K562 (cell line): ENCODE results near the gene CDCP2. TPM values are rescaled to one million over a fixed set of nuclear protein-coding genes. Genes with fewer than 3 reads are reported as not detected.

Source experiments
- ATAC-seq: fragments of 200-7000 bp; cut with Tn5 transposase; 3 replicates; pipeline ENCODE4 v1.9.1; 2020; ENCODE audit warnings: moderate library complexity
- BruUV-seq: library from RNA; stranded (reverse); fragments of 400-500 nt; replicated peaks from 2 replicates; lab custom pipeline; 2021; lab: Mats Ljungman, UMichigan
- CTCF ChIA-PET: fragments of 300-600 bp; formaldehyde crosslinking; extraction: SDS; loops from one replicate; lab custom pipeline; 2021; ENCODE audit warnings: low intra/inter-chr PET ratio; lab: Yijun Ruan, JAX
- POLR2A ChIA-PET: fragments of 300-600, 350-650 bp; sonication (Branson Sonifier 250); formaldehyde crosslinking; extraction: SDS; loops from one replicate; lab custom pipeline; 2021; ENCODE audit warnings: antibody characterized with exemption, inconsistent platforms; lab: Yijun Ruan, JAX
- DNase-seq, 4 experiments: peaks; one replicate each; pipeline versions ENCODE4 v3.0.0 to v3.0.0-alpha.2; 2011 to 2018; ENCODE audit warnings: low spot score in 3 of 4, mixed read lengths in 3 of 4; ENCODE audit errors: extremely low read depth in 1 of 4
- FAIRE-seq: peaks from 2 replicates; lab custom pipeline; 2011; peaks lifted over from hg19 to GRCh38; lab: Jason Lieb, UNC
- H2AFZ ChIP-seq: 2 replicates; pipeline ENCODE4 v1.6.0; 2011; ENCODE audit warnings: low read depth, low read length, control low read depth, inconsistent platforms
- H3K27ac ChIP-seq: fragments of 200-600 bp; 3 replicates; pipeline ENCODE4 v1.8.0; 2011; ENCODE audit warnings: low read depth, mild to moderate bottlenecking, control low read depth, inconsistent platforms, low read length, moderate library complexity, mixed read lengths; ENCODE audit errors: extremely low read depth
- H3K27me3 ChIP-seq, 2 experiments: fragments of 300-600 bp in 1 of 2; 2 replicates in 1 of 2; 3 replicates in 1 of 2; pipeline versions ENCODE4 v1.6.0 to v1.8.0; 2011; ENCODE audit warnings: inconsistent platforms in 2 of 2, low read length in 2 of 2, mild to moderate bottlenecking in 1 of 2, mixed read lengths in 1 of 2, moderate library complexity in 1 of 2; ENCODE audit not compliant: control insufficient read depth in 2 of 2, insufficient read depth in 2 of 2
- H3K36me3 ChIP-seq: fragments of 300-600 bp; 3 replicates; pipeline ENCODE4 v1.8.0; 2011; ENCODE audit warnings: mild to moderate bottlenecking, low read length, inconsistent platforms; ENCODE audit not compliant: control insufficient read depth, insufficient read depth
- H3K4me1 ChIP-seq, 2 experiments: fragments of 200-600 bp in 1 of 2; replicated peaks in 1 of 2; 2 replicates in 1 of 2; 3 replicates in 1 of 2; pipeline versions ENCODE4 v1.5.1 to v1.8.0; 2011; ENCODE audit warnings: inconsistent platforms in 2 of 2, low read length in 2 of 2, mild to moderate bottlenecking in 1 of 2, mixed read lengths in 1 of 2, moderate library complexity in 1 of 2; ENCODE audit not compliant: control insufficient read depth in 2 of 2, insufficient read depth in 2 of 2
- H3K4me2 ChIP-seq: 2 replicates; pipeline ENCODE4 v1.6.1; 2011; ENCODE audit warnings: low read length, control low read depth, inconsistent platforms, mixed read lengths; ENCODE audit not compliant: insufficient read depth
- H3K4me3 ChIP-seq: fragments of 200-600 bp; sonication (generic), shearing (Covaris generic); 2 replicates; pipeline ENCODE4 v1.5.1; 2016; ENCODE audit warnings: control low read depth, inconsistent platforms
- H3K79me2 ChIP-seq: fragments of 200-600 bp; 3 replicates; pipeline ENCODE4 v1.8.0; 2011; ENCODE audit warnings: low read length, inconsistent platforms; ENCODE audit not compliant: control insufficient read depth, insufficient read depth
- H3K9ac ChIP-seq, 2 experiments: 2 replicates each; pipeline versions ENCODE4 v1.6.0 to v1.6.1; 2011; ENCODE audit warnings: low read depth in 2 of 2, low read length in 2 of 2, control low read depth in 1 of 2, inconsistent platforms in 1 of 2, mild to moderate bottlenecking in 1 of 2, mixed read lengths in 1 of 2; ENCODE audit not compliant: insufficient read depth in 1 of 2
- H3K9me1 ChIP-seq: one replicate; pipeline ENCODE4 v1.6.0; 2011; ENCODE audit warnings: inconsistent platforms, mild to moderate bottlenecking, low read length, moderate library complexity; ENCODE audit not compliant: control insufficient read depth, insufficient read depth
- H3K9me3 ChIP-seq: replicated peaks from 2 replicates; pipeline ENCODE4 v1.5.1; 2011; ENCODE audit warnings: low read depth, low read length, inconsistent platforms; ENCODE audit not compliant: control insufficient read depth, insufficient read depth
- H4K20me1 ChIP-seq: replicated peaks from 2 replicates; pipeline ENCODE4 v1.6.1; 2011; ENCODE audit warnings: low read length, inconsistent platforms, mixed read lengths; ENCODE audit not compliant: control insufficient read depth, insufficient read depth
- ADNP ChIP-seq: fragments of 200-800 bp; sonication (Bioruptor generic); IDR thresholded peaks from 2 replicates; pipeline ENCODE4 v1.6.1; 2016; ENCODE audit warnings: missing genetic modification characterization, missing compliant biosample characterization
- BCOR ChIP-seq: fragments of 450-650 bp; IDR thresholded peaks from 2 replicates; pipeline ENCODE4 v1.6.1; 2016
- ESRRA ChIP-seq: fragments of 450-650 bp; IDR thresholded peaks from 2 replicates; pipeline ENCODE4 v1.6.1; 2014; ENCODE audit warnings: low read depth, mild to moderate bottlenecking, moderate library complexity, borderline replicate concordance
- RBM14 ChIP-seq: fragments of 200-400 bp; formaldehyde crosslinking; IDR thresholded peaks from 2 replicates; pipeline ENCODE4 v1.6.1; 2018; ENCODE audit warnings: low read depth, mild to moderate bottlenecking, low read length, moderate library complexity, borderline replicate concordance; ENCODE audit not compliant: insufficient read depth
- RCOR1 ChIP-seq, 2 experiments: IDR thresholded peaks; 2 replicates each; pipeline ENCODE4 v1.6.1; 2012; ENCODE audit warnings: low read depth in 2 of 2, low read length in 2 of 2, borderline replicate concordance in 1 of 2, improper control_type of control experiment in 1 of 2
- RNF2 ChIP-seq: sonication (generic); IDR thresholded peaks from 2 replicates; pipeline ENCODE4 v1.6.1; 2016
- SAFB2 ChIP-seq: fragments of 200-400 bp; formaldehyde crosslinking; IDR thresholded peaks from 2 replicates; pipeline ENCODE4 v1.6.1; 2018; ENCODE audit warnings: borderline replicate concordance, low read length, low read depth, moderate library complexity; ENCODE audit not compliant: severe bottlenecking
- SMARCA5 ChIP-seq: fragments of 450-650 bp; IDR thresholded peaks from 2 replicates; pipeline ENCODE4 v1.6.1; 2016
- WGBS: fragments of 100-300 bp; shearing (Covaris generic); methylation state at CpG from one replicate; pipeline ENCODE4 v1.1.6; 2016; ENCODE audit warnings: low coverage, mixed read lengths; ENCODE audit not compliant: insufficient coverage; ENCODE audit errors: missing lambda C conversion rate; 5-methylcytosine and 5-hydroxymethylcytosine counted together
- in situ Hi-C: fragments of 300-500 bp; cut with MboI; formaldehyde crosslinking; loops from 4 replicates; pipeline ENCODE4 v1.15.0; 2018; ENCODE audit warnings: inconsistent platforms, mixed read lengths
- intact Hi-C: fragments of 100-400 bp; cut with micrococcal nuclease; formaldehyde crosslinking; loops from 2 replicates; pipeline ENCODE4 v1.14.2; 2022
- polyA plus RNA-seq, 8 experiments: library from polyadenylated mRNA; depleted of rRNA in 4 of 8; stranded (reverse) in 5 of 8; unstranded in 3 of 8; fragments of >200 nt; fragmentation: Nextera tagmentation in 2 of 8; fragmentation: Illumina TruSeq in 1 of 8; extraction: Ambion mirVana in 2 of 8; extraction: Trizol in 1 of 8; gene quantifications; 2 replicates each; pipeline versions ENCODE4 v1.2.1 to v1.2.3, GENCODE V29; 2011 to 2014; ENCODE audit warnings: inconsistent platforms in 1 of 8, missing spikeins in 1 of 8
- total RNA-seq, 7 experiments: library from RNA; depleted of rRNA in 6 of 7; stranded (reverse); fragments of >200 nt in 6 of 7; fragmentation: Illumina TruSeq in 2 of 7; extraction: Trizol in 2 of 7; gene quantifications; 2 replicates each; pipeline versions ENCODE4 v1.2.1 to v1.2.3, GENCODE V29; 2011 to 2021; ENCODE audit warnings: low replicate concordance in 1 of 7

Gene CDCP2
- total and polyA plus RNA-seq, 9 of the 15 experiments (the other 6 are each of a cell fraction or from before 2014, with no cell fraction given): not detected

DNA sequence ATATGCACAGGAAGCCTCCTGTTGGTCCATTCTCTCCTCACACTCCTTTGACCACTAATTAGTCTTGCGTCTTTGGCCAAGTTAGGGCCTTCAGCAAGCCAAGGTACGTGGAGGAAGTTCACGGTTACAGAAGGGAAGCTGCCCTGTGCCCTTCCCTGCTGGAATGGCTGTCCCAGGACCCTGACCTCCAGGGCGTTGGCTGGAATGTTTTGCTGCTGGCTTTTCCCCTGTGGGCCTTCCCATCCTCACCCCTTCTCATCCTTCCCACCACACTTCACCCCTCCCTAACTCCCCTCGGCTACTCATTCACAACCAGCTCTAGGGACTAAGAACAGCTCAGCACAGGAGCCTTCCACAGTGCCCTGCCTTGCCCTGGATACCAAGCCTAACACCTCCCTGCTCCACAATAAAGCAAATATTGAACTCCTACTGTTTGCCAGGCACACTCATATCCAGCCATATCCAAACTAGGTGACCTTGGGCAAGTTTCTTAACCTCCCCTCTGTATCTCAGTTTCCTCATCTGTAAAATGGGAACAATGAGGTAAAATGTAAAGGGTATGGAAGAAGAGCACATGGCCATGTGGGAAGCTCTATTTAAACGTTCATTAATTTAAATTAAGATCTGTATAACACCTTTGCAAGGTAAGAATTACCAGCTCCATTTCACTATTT, 8.8 kb upstream of the CDCP2 start (continued):
- peak; percentile 98 for TF ChIP-seq BCOR
- peak in 1 of 2 experiments; percentile 65; a peak in 3 of 4 replicates for TF ChIP-seq RCOR1 (IDR thresholded peaks at IDR 0.05; ENCODE audit: borderline replicate concordance in 1 of 2, low read depth in 2 of 2, low read length in 2 of 2)
- TF ChIP-seq SMARCA5: peak; percentile 86
- peak; percentile 59; the same call in 1 of the 2 replicates for TF ChIP-seq ESRRA
- no peak for TF ChIP-seq RNF2
- TF ChIP-seq ADNP (tag): peak; percentile 89
- TF ChIP-seq SAFB2: no peak

DNA sequence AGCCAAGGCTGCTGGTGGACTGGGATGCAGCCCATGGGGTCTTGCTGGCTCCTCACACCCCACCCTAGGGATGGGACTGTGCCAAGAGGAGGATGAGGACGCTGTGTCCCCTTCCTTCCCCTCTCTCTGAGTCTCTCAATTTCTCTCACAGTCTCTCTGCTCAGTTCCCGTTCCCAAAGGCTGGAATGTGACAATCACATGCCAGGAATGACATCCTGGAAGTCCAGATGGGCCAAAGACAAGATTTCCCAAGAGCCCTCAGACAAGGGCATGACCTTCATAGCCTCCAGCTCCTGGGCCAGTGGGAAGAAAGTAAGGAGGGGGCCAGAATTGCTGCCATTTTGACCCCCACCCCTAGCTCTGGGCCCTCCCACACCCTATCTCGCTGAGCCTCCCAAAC, 7.6 kb upstream of the CDCP2 start:
- no peaks in the 10 kb centered on the region for H3K9me3 ChIP-seq
- no peaks in the 10 kb centered on the region for H3K79me2 ChIP-seq
- no TSS peak for BruUV-seq
- FAIRE-seq (no peak), DNase-seq (no peak), ATAC-seq (no peak)
- no peak overlapping the region for H3K27ac ChIP-seq
- CTCF ChIA-PET: no interaction called here
- WGBS: 15% methylated on average over 3 of the region's 3 CpGs
- no peak overlapping the region for H3K4me2 ChIP-seq
- no peaks in the 10 kb centered on the region for H4K20me1 ChIP-seq
- H3K4me3 ChIP-seq: no peak overlapping the region
- H3K9me1 ChIP-seq: no peaks in the 10 kb centered on the region
- in situ Hi-C loops: no loop called here
- intact Hi-C loops: no loop called here
- no peaks in the 10 kb centered on the region for H3K36me3 ChIP-seq
- POLR2A ChIA-PET: interaction anchor here (0.5 to 0.7 kb wide), 3 partner anchors 30 to 192 kb away, joined by 3 to 4 read pairs (median 3); no protein-coding TSS in a partner anchor
- peak overlapping the region in 1 of 2 experiments; percentile 72; a peak in 2 of 4 replicates for H3K9ac ChIP-seq
- H3K27me3 ChIP-seq: no peaks in the 10 kb centered on the region
- H3K4me1 ChIP-seq: peaks cover 13 to 18% of the 10 kb centered on the region in 2 experiments; a peak in 3 of 5 replicates
- no peak for TF ChIP-seq RBM14
- no peak overlapping the region; the same call in 1 of the 2 replicates for H2AFZ ChIP-seq
